Measurements from ENCODE around the gene PRR14.

- no peak for TF ChIP-seq CTCF (IDR thresholded peaks at IDR 0.05)
- TF ChIP-seq, protein P1, sequence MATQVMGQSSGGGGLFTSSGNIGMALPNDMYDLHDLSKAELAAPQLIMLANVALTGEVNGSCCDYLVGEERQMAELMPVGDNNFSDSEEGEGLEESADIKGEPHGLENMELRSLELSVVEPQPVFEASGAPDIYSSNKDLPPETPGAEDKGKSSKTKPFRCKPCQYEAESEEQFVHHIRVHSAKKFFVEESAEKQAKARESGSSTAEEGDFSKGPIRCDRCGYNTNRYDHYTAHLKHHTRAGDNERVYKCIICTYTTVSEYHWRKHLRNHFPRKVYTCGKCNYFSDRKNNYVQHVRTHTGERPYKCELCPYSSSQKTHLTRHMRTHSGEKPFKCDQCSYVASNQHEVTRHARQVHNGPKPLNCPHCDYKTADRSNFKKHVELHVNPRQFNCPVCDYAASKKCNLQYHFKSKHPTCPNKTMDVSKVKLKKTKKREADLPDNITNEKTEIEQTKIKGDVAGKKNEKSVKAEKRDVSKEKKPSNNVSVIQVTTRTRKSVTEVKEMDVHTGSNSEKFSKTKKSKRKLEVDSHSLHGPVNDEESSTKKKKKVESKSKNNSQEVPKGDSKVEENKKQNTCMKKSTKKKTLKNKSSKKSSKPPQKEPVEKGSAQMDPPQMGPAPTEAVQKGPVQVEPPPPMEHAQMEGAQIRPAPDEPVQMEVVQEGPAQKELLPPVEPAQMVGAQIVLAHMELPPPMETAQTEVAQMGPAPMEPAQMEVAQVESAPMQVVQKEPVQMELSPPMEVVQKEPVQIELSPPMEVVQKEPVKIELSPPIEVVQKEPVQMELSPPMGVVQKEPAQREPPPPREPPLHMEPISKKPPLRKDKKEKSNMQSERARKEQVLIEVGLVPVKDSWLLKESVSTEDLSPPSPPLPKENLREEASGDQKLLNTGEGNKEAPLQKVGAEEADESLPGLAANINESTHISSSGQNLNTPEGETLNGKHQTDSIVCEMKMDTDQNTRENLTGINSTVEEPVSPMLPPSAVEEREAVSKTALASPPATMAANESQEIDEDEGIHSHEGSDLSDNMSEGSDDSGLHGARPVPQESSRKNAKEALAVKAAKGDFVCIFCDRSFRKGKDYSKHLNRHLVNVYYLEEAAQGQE (IDR thresholded peaks at IDR 0.05; ENCODE audit: insufficient read depth in 1 of 2, low read depth in 2 of 2, low read length in 1 of 2) = no peak
- no peak for TF ChIP-seq POLR2AphosphoS5 (IDR thresholded peaks at IDR 0.05; ENCODE audit: low read depth, low read length)
These were observed 18.5 kb downstream of the PRR14 start for GRCh38 chr16:30669026-30669902.

All from Panc1 (cell line).